GM12865 (cell line): Measurements from ENCODE around the gene NMT1.

Experiments used
- DNase-seq: peaks from one replicate; pipeline ENCODE4 v3.0.0; 2010; ENCODE audit warnings: low read depth
- H3K4me3 ChIP-seq: 2 replicates; pipeline ENCODE4 v1.5.1; 2011; ENCODE audit warnings: mild to moderate bottlenecking, low read depth, low read length, control low read depth
- TF ChIP-seq, protein P1 (sequence below): IDR thresholded peaks from 2 replicates; pipeline ENCODE4 v1.5.1; 2011; ENCODE audit warnings: low read length, control low read depth, low read depth, inconsistent platforms; ENCODE audit not compliant: insufficient read depth; ENCODE audit errors: missing control alignments

The NMT1 gene

DNA sequence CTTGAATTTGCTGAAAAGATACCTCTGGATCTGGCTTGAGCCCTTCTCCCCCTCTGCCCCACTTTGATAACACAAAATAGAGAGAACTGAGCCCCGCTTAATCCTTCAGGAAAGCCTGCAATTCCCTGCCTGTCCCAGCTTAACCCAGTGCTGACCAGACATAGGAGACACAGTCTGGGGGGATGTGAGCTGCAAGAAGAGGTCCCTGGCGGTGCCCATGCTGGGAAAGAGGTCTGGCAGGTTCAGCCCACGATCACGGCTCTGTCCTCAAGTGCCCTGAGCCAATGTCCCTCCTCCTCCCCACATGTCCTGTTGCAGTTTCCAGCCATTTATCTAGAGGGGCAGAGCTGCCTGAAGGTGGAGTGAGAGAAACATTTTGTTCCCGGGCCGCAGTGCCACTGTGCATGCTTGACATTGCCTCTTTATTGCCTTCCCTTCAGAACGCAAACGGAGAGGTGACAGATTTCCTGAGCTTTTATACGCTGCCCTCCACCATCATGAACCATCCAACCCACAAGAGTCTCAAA, 42.2 kb downstream of the NMT1 start:
- DNase-seq = no peak
- no peak overlapping the region for H3K4me3 ChIP-seq
- TF ChIP-seq, protein P1, sequence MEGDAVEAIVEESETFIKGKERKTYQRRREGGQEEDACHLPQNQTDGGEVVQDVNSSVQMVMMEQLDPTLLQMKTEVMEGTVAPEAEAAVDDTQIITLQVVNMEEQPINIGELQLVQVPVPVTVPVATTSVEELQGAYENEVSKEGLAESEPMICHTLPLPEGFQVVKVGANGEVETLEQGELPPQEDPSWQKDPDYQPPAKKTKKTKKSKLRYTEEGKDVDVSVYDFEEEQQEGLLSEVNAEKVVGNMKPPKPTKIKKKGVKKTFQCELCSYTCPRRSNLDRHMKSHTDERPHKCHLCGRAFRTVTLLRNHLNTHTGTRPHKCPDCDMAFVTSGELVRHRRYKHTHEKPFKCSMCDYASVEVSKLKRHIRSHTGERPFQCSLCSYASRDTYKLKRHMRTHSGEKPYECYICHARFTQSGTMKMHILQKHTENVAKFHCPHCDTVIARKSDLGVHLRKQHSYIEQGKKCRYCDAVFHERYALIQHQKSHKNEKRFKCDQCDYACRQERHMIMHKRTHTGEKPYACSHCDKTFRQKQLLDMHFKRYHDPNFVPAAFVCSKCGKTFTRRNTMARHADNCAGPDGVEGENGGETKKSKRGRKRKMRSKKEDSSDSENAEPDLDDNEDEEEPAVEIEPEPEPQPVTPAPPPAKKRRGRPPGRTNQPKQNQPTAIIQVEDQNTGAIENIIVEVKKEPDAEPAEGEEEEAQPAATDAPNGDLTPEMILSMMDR = no peak

GRCh38 chr17:45104029-45104428, 42.9 kb downstream of the NMT1 start:
- no peak overlapping the region for H3K4me3 ChIP-seq

GRCh38 chr17:45104497-45104896, 43.4 kb downstream of the NMT1 start:
- TF ChIP-seq, protein P1 = no peak
- no peak for DNase-seq
- H3K4me3 ChIP-seq = no peak overlapping the region

More at GRCh38 chr17:45104029-45104428, 42.9 kb downstream of the NMT1 start:
- DNase-seq = no peak
- TF ChIP-seq, protein P1 = no peak

- DNase-seq = no peak
- no peak overlapping the region for H3K4me3 ChIP-seq
- TF ChIP-seq, protein P1 = no peak
These were observed 43.9 kb downstream of the NMT1 start for GRCh38 chr17:45104907-45105624.

- no peak for DNase-seq
- TF ChIP-seq, protein P1 = no peak
- H3K4me3 ChIP-seq = no peak overlapping the region
These were observed 45.0 kb downstream of the NMT1 start for GRCh38 chr17:45106096-45106495.

DNA sequence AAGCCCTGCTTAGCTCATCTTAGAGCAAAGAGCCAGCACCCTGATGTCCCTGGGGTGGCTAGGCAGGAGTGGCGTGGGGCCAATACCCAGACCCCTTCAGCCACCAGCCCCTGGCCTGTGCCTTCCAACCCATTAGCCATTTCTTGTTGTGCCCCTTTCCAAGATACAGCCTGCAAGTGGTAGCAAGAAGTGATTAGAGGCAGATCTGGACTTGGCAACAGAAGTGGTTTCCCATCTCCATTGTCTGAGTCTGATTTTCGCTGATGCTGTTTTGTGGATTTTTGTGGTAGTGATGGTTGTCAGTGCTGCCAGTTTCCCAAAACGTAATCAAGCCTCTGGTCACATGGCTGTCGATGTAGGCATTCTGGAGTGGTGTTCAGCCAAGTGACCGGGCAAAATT, 45.5 kb downstream of the NMT1 start:
- DNase-seq = no peak
- TF ChIP-seq, protein P1 = no peak

More for the DNA sequence above, 45.5 kb downstream of the NMT1 start:
- no peak overlapping the region for H3K4me3 ChIP-seq
